Cardiac muscle cell (in vitro differentiated cells and primary cell): ENCODE results near the gene CCNJL. TPM values are rescaled to one million over a fixed set of nuclear protein-coding genes. Genes with fewer than 3 reads are reported as not detected.

Source experiments
- DNase-seq, 2 donors: peaks; one replicate each; pipeline versions ENCODE4 v3.0.0 to v3.0.0-alpha.2; 2010 to 2017; ENCODE audit warnings: low read depth in 1 of 2, low spot score in 1 of 2
- H3K27ac ChIP-seq: fragments of 200-600 bp; sonication (generic); 2 replicates; pipeline ENCODE4 v1.5.1; 2016
- H3K27me3 ChIP-seq: fragments of 200-600 bp; sonication (generic); 2 replicates; pipeline ENCODE4 v1.6.0; 2016; ENCODE audit warnings: control low read depth
- H3K36me3 ChIP-seq: fragments of 200-600 bp; sonication (generic); 2 replicates; pipeline ENCODE4 v1.5.1; 2016; ENCODE audit warnings: control low read depth
- H3K4me1 ChIP-seq: fragments of 200-600 bp; sonication (generic); 2 replicates; pipeline ENCODE4 v1.8.1; 2017; ENCODE audit warnings: low read depth, mild to moderate bottlenecking, mixed run types
- H3K4me3 ChIP-seq: fragments of 200-600 bp; sonication (generic); 2 replicates; pipeline ENCODE4 v1.5.1; 2016; ENCODE audit warnings: mild to moderate bottlenecking
- H3K9me3 ChIP-seq: fragments of 200-600 bp; sonication (generic); 2 replicates; pipeline ENCODE4 v1.5.1; 2017; ENCODE audit warnings: low read depth, mild to moderate bottlenecking, control low read depth
- CTCF ChIP-seq: IDR thresholded peaks from 2 replicates; pipeline ENCODE4 v1.5.1; 2012; ENCODE audit warnings: low read depth, mild to moderate bottlenecking, low read length
- polyA plus RNA-seq: library from polyadenylated mRNA; unstranded; fragments of >200 nt; fragmentation: Nextera tagmentation; extraction: Ambion mirVana; gene quantifications from 2 replicates; pipeline ENCODE4 v1.2.1, GENCODE V29; 2016
- total RNA-seq: library from RNA; depleted of rRNA; stranded (reverse); fragments of >200 nt; gene quantifications from 2 replicates; pipeline ENCODE4 v1.2.3, GENCODE V29; 2016

The CCNJL gene
- total and polyA plus RNA-seq, 2 experiments from 2014 or later: 14.1 to 16.1 TPM

- no peak overlapping the region for H3K4me3 ChIP-seq
- TF ChIP-seq CTCF: no peak
These were observed 50.0 kb downstream of the CCNJL start for GRCh38 chr5:160262151-160263074.

GRCh38 chr5:160260881-160261815, 51.2 kb downstream of the CCNJL start:
- Histone ChIP-seq H3K9me3 (no peaks in the 10 kb centered on the region), H3K36me3 (peaks cover 11% of the 10 kb centered on the region), H3K27me3 (no peaks in the 10 kb centered on the region), H3K4me3 (no peak overlapping the region), H3K4me1 (peaks cover 36% of the 10 kb centered on the region), H3K27ac (peak overlapping the region; percentile 89)
- peak; percentile 67 to 98 for DNase-seq
- no peak for TF ChIP-seq CTCF

More at GRCh38 chr5:160262151-160263074, 50.0 kb downstream of the CCNJL start:
- Histone ChIP-seq H3K9me3 (no peaks in the 10 kb centered on the region), H3K36me3 (peaks cover 7% of the 10 kb centered on the region), H3K4me1 (peaks cover 43% of the 10 kb centered on the region), H3K27ac (peak overlapping the region; percentile 89), H3K27me3 (no peaks in the 10 kb centered on the region)
- peak; percentile 25 to 45 for DNase-seq

- TF ChIP-seq CTCF: no peak
- no peak for DNase-seq
- H3K9me3 ChIP-seq: no peaks in the 10 kb centered on the region
- peak overlapping the region; percentile 89 for H3K27ac ChIP-seq
- no peak overlapping the region for H3K4me3 ChIP-seq
- peaks cover 36% of the 10 kb centered on the region for H3K4me1 ChIP-seq
- peaks cover 12% of the 10 kb centered on the region for H3K36me3 ChIP-seq
- no peaks in the 10 kb centered on the region for H3K27me3 ChIP-seq
These were observed 52.2 kb downstream of the CCNJL start for GRCh38 chr5:160260006-160260775.

GRCh38 chr5:160259341-160259740, 53.0 kb downstream of the CCNJL start:
- Histone ChIP-seq H3K27me3 (no peaks in the 10 kb centered on the region), H3K36me3 (peaks cover 13% of the 10 kb centered on the region), H3K27ac (no peak overlapping the region), H3K4me1 (peaks cover 36% of the 10 kb centered on the region), H3K9me3 (no peaks in the 10 kb centered on the region), H3K4me3 (no peak overlapping the region)
- no peak for DNase-seq
- no peak for TF ChIP-seq CTCF

- H3K27me3 ChIP-seq: no peaks in the 10 kb centered on the region
- no peak overlapping the region for H3K27ac ChIP-seq
- H3K4me1 ChIP-seq: peaks cover 8% of the 10 kb centered on the region
- TF ChIP-seq CTCF: no peak
- H3K9me3 ChIP-seq: no peaks in the 10 kb centered on the region
- H3K4me3 ChIP-seq: no peak overlapping the region
- peaks cover 19% of the 10 kb centered on the region for H3K36me3 ChIP-seq
- no peak for DNase-seq
These were observed 57.7 kb downstream of the CCNJL start for GRCh38 chr5:160254706-160255105.
